H4 (cell line): Measurements from ENCODE around the gene CBLN1. TPM values are rescaled to one million over a fixed set of nuclear protein-coding genes. Genes with fewer than 3 reads are reported as not detected.
"Not testable (repeated sequence)": the region's sequence is repeated elsewhere in the genome, so short reads cannot be mapped to it uniquely, and the experiment has no call there.

Experiments used
- DNase-seq: peaks from one replicate; pipeline ENCODE4 v3.0.0-alpha.2; 2015; ENCODE audit warnings: low spot score
- total RNA-seq: library from RNA; depleted of rRNA; stranded (reverse); fragments of >200 nt; shearing (Covaris generic); gene quantifications from 2 replicates; pipeline ENCODE4 v1.2.3, GENCODE V29; 2014

Gene CBLN1
- total RNA-seq, 1 experiment from 2014 or later: 0.68 TPM

DNA sequence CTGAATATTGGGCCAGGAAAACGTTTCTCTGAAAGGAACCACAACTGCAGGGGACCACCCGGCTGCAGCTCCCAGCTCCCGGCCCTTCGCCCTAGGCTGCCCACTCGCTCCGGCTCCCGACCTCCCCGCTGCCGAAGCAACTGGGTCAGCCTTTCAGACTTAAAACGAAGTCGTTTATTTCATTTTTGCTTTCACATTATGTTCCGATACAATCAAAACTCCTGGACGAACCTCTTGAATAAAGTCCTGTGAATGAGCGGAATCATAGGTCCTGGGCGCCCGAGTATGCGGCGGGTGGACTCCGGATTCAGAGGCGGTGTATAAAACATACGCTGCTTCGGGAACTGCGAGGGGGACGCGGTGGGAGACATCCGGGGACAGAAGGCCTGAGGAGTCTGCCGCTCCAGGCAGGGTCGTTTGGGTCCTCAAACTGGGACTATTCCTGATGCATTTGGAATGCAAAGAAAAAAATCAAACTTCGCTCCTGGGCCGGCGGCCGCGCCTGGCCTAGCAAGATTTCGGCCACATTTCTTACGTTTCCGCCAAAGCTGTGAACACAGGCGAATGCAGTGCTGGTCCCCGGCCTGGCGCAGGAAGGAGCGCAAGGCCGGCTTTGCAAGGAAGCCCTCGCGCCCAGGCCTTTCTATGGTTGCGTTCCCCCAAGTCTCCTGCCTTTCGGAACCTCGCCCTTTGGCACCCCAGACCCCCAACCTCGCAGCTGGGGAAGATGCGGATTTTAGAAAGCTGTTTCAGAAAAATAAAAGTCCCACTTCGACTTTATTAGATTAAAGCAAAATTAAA, 3.7 kb downstream of the CBLN1 start:
- DNase-seq: no peak

DNA sequence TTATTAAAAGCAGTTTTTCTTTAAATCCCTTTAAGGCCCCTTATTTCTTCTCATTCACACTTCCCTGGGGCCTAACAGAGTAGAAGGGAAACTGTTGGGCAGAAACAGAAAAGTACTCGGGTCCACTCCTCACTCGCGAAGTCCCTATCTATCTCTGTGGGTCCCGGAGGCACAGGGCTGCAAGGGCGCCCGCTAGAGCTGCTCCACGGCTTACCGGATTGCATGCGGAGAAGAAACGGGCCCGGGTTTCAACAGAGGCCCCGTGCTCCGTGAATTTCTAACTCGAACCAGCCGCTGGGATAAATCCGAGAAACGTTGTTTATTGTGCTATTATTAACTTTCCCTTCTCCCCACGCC, 4.3 kb downstream of the CBLN1 start:
- DNase-seq: no peak

- no peak for DNase-seq
Measured at GRCh38 chr16:49276646-49277385, 4.8 kb downstream of the CBLN1 start.

DNA sequence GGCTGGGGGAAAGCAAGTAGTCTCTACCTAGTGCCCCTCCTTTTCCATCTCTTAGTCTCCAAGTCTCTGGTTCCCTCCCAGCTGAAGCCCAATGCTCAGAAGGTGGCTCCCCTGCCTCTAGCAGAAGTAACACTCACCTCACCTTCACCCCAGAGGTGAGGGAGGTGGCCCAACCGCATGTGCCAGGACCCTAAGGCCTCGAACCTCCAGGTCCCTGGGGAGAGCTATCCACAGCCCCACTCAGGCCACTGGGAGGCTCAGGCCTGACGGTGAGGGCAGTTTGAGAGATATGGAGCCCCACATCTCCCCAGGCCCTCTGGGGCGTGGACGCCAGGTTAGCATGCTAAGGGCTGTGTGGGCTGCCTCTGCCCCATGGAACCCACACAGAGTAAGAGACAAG, 5.8 kb downstream of the CBLN1 start:
- DNase-seq: no peak

DNA sequence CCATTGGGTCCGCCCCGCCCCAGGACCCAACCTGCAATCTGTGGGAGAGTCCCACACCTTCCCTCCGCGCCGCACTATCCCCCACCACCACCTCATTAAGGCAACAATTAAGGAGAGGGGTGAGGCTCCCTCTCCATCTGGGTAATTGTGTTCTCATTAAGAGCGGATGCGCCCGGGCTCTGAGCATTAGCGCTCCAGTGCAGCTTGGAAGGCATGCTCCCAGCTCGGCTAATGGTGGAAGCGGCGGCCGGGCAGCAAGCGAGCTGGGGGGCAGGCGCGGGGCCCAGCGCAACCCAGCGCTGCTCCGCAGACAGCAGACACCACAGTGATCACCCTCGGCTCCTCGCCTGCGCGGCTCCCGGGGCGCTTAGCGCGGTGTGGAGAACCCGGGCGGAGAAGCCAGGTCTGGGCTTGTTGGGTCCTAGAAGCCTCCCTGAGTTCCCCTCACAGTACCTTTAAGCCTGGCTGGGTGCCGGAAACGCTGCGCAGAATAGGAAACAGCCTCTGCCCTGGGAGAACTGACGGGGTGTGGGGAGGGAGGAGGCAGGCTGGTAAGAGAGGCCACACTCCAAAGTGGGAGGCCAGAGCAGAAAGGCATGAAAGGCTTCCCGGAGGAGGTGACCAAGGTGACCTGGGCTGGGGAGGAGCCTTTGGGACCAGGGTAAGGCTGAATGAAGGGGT, 6.4 kb downstream of the CBLN1 start:
- DNase-seq: no peak

- no peak for DNase-seq
Measured at GRCh38 chr16:49274591-49274990, 7.0 kb downstream of the CBLN1 start.

- DNase-seq: no peak
Measured at GRCh38 chr16:49273771-49274170, 7.9 kb downstream of the CBLN1 start.

DNA sequence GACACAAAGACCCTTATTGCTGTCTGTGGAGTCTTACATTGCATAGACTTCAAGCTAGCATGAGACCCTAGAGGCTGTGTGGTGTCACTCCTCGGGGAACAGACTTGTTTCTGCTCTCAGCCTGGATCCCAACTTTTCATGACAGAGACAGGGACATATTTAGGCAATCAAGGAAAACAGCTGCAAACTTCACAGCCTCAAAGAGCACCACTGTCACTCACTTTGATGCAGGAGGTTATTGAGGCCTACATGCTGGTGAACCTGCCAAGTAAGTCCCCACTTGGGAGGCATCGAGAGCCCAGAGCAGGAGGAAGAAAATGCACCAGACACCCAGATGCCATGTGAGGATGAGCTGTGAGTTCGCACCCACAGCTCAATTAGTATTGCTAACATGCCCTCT, 10.3 kb downstream of the CBLN1 start:
- DNase-seq: no peak

DNA sequence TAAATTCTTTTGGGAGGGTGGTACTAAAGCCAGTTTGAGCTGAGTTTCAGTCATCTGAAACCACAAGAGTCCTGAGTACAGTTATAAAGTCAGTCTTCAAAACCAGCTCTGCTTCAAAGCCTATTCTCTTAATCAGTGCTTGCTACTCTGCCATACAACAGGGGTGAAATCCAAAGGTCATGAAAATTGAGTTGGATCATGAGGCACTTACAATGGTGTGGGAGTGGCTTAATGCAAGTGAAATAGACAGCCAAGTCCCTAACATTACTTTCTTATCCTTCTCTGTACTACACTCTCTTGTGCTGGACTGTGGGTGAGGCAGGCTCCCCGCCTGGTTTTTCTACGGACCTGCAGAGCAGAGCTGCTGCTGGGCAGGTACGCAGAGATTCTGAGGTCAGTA, 12.4 kb downstream of the CBLN1 start:
- no peak for DNase-seq

- DNase-seq: no peak
Measured at GRCh38 chr16:49268667-49269066, 13.0 kb downstream of the CBLN1 start.

DNA sequence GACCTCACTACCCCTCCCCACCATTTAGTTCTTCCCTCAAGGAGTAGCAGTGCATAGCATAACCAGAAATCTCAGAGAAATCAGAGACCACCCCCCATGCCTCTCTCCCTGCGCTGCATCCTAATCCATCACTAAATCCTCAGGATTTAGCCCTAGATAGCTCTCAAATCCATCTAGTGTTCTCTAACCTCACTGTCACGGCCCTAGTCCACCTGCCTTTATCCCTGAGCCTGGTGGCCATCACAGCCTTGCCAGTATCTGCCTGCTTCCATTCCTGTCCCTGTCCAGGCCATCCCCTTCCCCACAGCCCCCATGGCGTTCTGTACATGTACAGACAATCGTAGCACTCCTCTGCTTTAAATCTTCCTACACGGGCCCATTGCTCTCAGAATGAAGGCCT, 19.1 kb downstream of the CBLN1 start:
- DNase-seq: no peak

- DNase-seq: no peak
Measured at GRCh38 chr16:49261930-49262329, 19.7 kb downstream of the CBLN1 start.

- no peak for DNase-seq
Measured at GRCh38 chr16:49260956-49261530, 20.6 kb downstream of the CBLN1 start.

GRCh38 chr16:49260253-49260652, 21.4 kb downstream of the CBLN1 start:
- no peak for DNase-seq

GRCh38 chr16:49259330-49259729, 22.3 kb downstream of the CBLN1 start:
- DNase-seq: no peak

DNA sequence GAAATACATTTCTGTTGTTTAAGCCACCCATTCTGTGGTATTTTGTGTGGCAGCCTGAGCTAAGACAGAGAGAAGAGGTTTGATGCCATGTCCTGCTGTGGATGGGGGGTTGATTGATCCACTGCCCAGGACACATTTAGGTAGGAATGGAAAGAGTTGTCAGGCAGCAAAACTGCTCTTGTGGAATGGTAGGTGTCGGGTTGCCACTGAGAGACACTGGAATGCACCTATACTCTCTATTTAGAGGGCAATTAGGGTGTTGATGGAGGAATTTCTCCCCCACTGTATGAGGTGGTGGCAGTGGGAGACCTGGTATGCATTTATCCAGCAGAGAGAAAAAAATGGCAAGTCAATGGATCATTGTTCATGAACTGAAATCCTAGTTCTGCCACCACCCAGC, 30.9 kb downstream of the CBLN1 start:
- DNase-seq: no peak

- DNase-seq: no peak
Measured at GRCh38 chr16:49248227-49248626, 33.4 kb downstream of the CBLN1 start.

DNA sequence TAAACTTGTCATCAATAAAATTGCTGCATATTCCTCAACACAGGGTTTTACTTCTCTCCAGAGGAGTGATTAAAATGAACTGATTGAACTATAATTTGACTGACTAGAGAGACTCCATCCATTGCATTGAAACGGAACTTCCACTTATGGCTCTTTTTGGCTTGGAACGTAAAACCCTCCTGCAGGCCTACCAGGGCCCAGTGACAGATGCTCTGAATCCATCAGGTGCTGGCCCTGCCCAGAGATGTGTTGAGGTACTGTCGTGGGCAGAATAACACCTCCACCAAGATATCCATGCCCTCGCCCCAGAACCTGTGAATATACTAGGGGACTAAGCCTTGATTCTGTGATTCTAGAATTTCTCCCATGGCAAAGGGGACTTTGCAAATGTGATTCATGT, 45.4 kb downstream of the CBLN1 start:
- DNase-seq: no peak

GRCh38 chr16:49228335-49228734, 53.3 kb downstream of the CBLN1 start:
- DNase-seq: not testable (repeated sequence)
